Measurements from ENCODE around the gene NUDT4. TPM values are rescaled to one million over a fixed set of nuclear protein-coding genes. Genes with fewer than 3 reads are reported as not detected.
A peak's percentile ranks its signal among the peaks of the same experiment; 100 is the strongest.

Gene NUDT4
- total and polyA plus RNA-seq, 9 of the 15 experiments (the other 6 are each of a cell fraction or from before 2014, with no cell fraction given), result 38.1 to 164 (median 99.2) TPM

- Histone ChIP-seq H3K36me3 (ENCODE audit: control insufficient read depth, insufficient read depth, low read length) (no peaks in the 10 kb centered on the region), H3K4me1 (replicated peaks in 1 of 2; ENCODE audit: control insufficient read depth in 2 of 2, insufficient read depth in 2 of 2, low read length in 2 of 2) (peaks cover 0 to 8% of the 10 kb centered on the region in 2 experiments; a peak in 3 of 5 replicates), H3K79me2 (ENCODE audit: control insufficient read depth, insufficient read depth, low read length) (no peaks in the 10 kb centered on the region), H3K27ac (ENCODE audit: extremely low read depth, low read depth, low read length) (no peak overlapping the region), H3K9me1 (ENCODE audit: control insufficient read depth, insufficient read depth, low read length) (no peaks in the 10 kb centered on the region), H3K9ac (ENCODE audit: insufficient read depth in 1 of 2, low read depth in 2 of 2, low read length in 2 of 2) (no peak overlapping the region), H3K9me3 (replicated peaks; ENCODE audit: control insufficient read depth, insufficient read depth, low read depth, low read length) (no peaks in the 10 kb centered on the region), H2AFZ (ENCODE audit: low read depth, low read length) (no peak overlapping the region), H3K4me2 (ENCODE audit: insufficient read depth, low read length) (no peak overlapping the region), H3K4me3 (no peak overlapping the region), H4K20me1 (replicated peaks; ENCODE audit: control insufficient read depth, insufficient read depth, low read length) (no peaks in the 10 kb centered on the region), H3K27me3 (ENCODE audit: control insufficient read depth in 2 of 2, insufficient read depth in 2 of 2, low read length in 2 of 2) (no peaks in the 10 kb centered on the region)
- ChIA-PET CTCF (ENCODE audit: low intra/inter-chr PET ratio) (no interaction called here), POLR2A (interaction anchor here (1.3 kb wide), 1 partner anchor 43 kb away, joined by 5 read pairs; no protein-coding TSS in a partner anchor)
- TF ChIP-seq ZNF79 (CRISPR knock-in tag; IDR thresholded peaks at IDR 0.05; ENCODE audit: low read depth), result peak; percentile 40; the same call in 1 of the 2 replicates
- TF ChIP-seq SNRNP70 (optimal IDR thresholded peaks at IDR 0.05; ENCODE audit: low read depth, low read length), result no peak
- intact Hi-C loops (cut with micrococcal nuclease), result no loop called here
- ATAC-seq (no peak), FAIRE-seq (no peak), DNase-seq (ENCODE audit: extremely low read depth in 1 of 4, low spot score in 3 of 4) (no peak)
- 60% methylated on average over 1 of the region's 2 CpGs for WGBS (ENCODE audit: insufficient coverage, low coverage, missing lambda C conversion rate)
- no TSS peak for BruUV-seq (replicated peaks)
- in situ Hi-C loops (cut with MboI), result no loop called here
Measured at GRCh38 chr12:93358821-93359220, 18.9 kb upstream of the NUDT4 start.

DNA sequence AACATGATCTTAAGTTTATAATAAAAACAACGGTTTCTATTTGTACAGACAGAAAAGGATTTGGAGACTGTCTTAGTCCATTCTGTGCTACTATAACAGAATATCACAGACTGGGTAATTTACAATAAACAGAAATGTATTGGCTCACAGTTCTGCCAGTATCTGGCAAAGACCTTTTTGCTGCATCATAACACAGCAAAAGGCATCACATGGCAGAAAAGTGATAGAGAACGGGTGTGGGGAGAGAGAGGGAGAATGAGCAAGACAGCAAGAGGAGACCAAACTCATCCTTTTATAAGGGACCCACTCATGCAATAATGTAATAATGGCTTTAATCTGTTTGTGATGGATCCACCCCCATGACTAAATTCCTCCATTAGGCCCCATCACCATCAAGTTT is 17.0 kb upstream of the NUDT4 start:
- Histone ChIP-seq H3K4me3 (no peak overlapping the region), H3K9me3 (replicated peaks; ENCODE audit: control insufficient read depth, insufficient read depth, low read depth, low read length) (no peaks in the 10 kb centered on the region), H3K9me1 (ENCODE audit: control insufficient read depth, insufficient read depth, low read length) (no peaks in the 10 kb centered on the region), H4K20me1 (replicated peaks; ENCODE audit: control insufficient read depth, insufficient read depth, low read length) (no peaks in the 10 kb centered on the region), H3K36me3 (ENCODE audit: control insufficient read depth, insufficient read depth, low read length) (no peaks in the 10 kb centered on the region), H3K27ac (ENCODE audit: extremely low read depth, low read depth, low read length) (no peak overlapping the region), H3K27me3 (ENCODE audit: control insufficient read depth in 2 of 2, insufficient read depth in 2 of 2, low read length in 2 of 2) (no peaks in the 10 kb centered on the region), H3K79me2 (ENCODE audit: control insufficient read depth, insufficient read depth, low read length) (no peaks in the 10 kb centered on the region), H3K9ac (ENCODE audit: insufficient read depth in 1 of 2, low read depth in 2 of 2, low read length in 2 of 2) (no peak overlapping the region), H3K4me1 (replicated peaks in 1 of 2; ENCODE audit: control insufficient read depth in 2 of 2, insufficient read depth in 2 of 2, low read length in 2 of 2) (peaks cover 0 to 10% of the 10 kb centered on the region in 2 experiments; a peak in 3 of 5 replicates), H2AFZ (ENCODE audit: low read depth, low read length) (peak overlapping the region; percentile 62), H3K4me2 (ENCODE audit: insufficient read depth, low read length) (no peak overlapping the region)
- whole genome bisulfite sequencing (ENCODE audit: insufficient coverage, low coverage, missing lambda C conversion rate), result 37% methylated on average over 2 of the region's 2 CpGs
- BruUV-seq (replicated peaks), result no TSS peak
- DNase-seq (ENCODE audit: extremely low read depth in 1 of 4, low spot score in 3 of 4), result no peak
- TF ChIP-seq, protein P1, sequence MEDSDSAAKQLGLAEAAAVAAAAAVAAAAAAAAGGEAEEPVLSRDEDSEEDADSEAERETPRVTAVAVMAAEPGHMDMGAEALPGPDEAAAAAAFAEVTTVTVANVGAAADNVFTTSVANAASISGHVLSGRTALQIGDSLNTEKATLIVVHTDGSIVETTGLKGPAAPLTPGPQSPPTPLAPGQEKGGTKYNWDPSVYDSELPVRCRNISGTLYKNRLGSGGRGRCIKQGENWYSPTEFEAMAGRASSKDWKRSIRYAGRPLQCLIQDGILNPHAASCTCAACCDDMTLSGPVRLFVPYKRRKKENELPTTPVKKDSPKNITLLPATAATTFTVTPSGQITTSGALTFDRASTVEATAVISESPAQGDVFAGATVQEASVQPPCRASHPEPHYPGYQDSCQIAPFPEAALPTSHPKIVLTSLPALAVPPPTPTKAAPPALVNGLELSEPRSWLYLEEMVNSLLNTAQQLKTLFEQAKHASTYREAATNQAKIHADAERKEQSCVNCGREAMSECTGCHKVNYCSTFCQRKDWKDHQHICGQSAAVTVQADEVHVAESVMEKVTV (CRISPR knock-in tag; IDR thresholded peaks at IDR 0.05), result no peak
- TF ChIP-seq ZNF24 (IDR thresholded peaks at IDR 0.05) (no peak), BRF1 (IDR thresholded peaks at IDR 0.05; ENCODE audit: borderline replicate concordance, extremely low read depth, insufficient read length) (no peak), SPI1 (IDR thresholded peaks at IDR 0.05; ENCODE audit: borderline replicate concordance, low read depth, low read length) (no peak), POLR3G (IDR thresholded peaks at IDR 0.05; ENCODE audit: extremely low read depth, insufficient read length, insufficient replicate concordance) (no peak), ZBTB33 (CRISPR knock-in tag; IDR thresholded peaks at IDR 0.05) (no peak), ZNF140 (CRISPR knock-in tag; IDR thresholded peaks at IDR 0.05) (no peak), MAFG (tag; conservative IDR thresholded peaks at IDR 0.05) (peak; percentile 44; the same call in 1 of the 2 replicates), GATAD2B (IDR thresholded peaks at IDR 0.05; ENCODE audit: borderline replicate concordance) (no peak), NFE2 (IDR thresholded peaks at IDR 0.05; ENCODE audit: low read depth) (peak; percentile 42; the same call in 1 of the 2 replicates)
- CTCF ChIA-PET (ENCODE audit: low intra/inter-chr PET ratio), result no interaction called here
- intact Hi-C loops (cut with micrococcal nuclease), result no loop called here
- FAIRE-seq, result no peak
- POLR2A ChIA-PET, result no interaction called here
- in situ Hi-C loops (cut with MboI), result no loop called here
- no peak for ATAC-seq
